ENCODE results near the gene ABHD17C.
"Not testable (repeated sequence)": the region's sequence is repeated elsewhere in the genome, so short reads cannot be mapped to it uniquely, and the experiment has no call there.

ABHD17C gene

GRCh38 chr15:80732818-80733217 is 37.7 kb downstream of the ABHD17C start:
- no peak for DNase-seq

- no peak for DNase-seq
These were observed 38.4 kb downstream of the ABHD17C start for GRCh38 chr15:80733460-80733859.

GRCh38 chr15:80735344-80735743 is 40.2 kb downstream of the ABHD17C start:
- no peak for DNase-seq

- DNase-seq, result no peak
These were observed 41.5 kb downstream of the ABHD17C start for GRCh38 chr15:80736560-80736959.

GRCh38 chr15:80739919-80740318 is 44.8 kb downstream of the ABHD17C start:
- no peak for DNase-seq

GRCh38 chr15:80742081-80742480 is 47.0 kb downstream of the ABHD17C start:
- no peak for DNase-seq

- no peak for DNase-seq
These were observed 48.2 kb downstream of the ABHD17C start for GRCh38 chr15:80743189-80743833.

GRCh38 chr15:80744415-80744814 is 49.3 kb downstream of the ABHD17C start:
- DNase-seq, result no peak

- no peak for DNase-seq
These were observed 49.7 kb downstream of the ABHD17C start for GRCh38 chr15:80744826-80745225.

- DNase-seq, result no peak
These were observed 50.8 kb downstream of the ABHD17C start for GRCh38 chr15:80745888-80746287.

GRCh38 chr15:80747317-80748053 is 52.4 kb downstream of the ABHD17C start:
- no peak for DNase-seq

- no peak for DNase-seq
These were observed 54.5 kb downstream of the ABHD17C start for GRCh38 chr15:80749589-80749988.

GRCh38 chr15:80750575-80750974 is 55.5 kb downstream of the ABHD17C start:
- no peak for DNase-seq

- no peak for DNase-seq
These were observed 57.1 kb downstream of the ABHD17C start for GRCh38 chr15:80752204-80752603.

GRCh38 chr15:80753161-80753560 is 58.1 kb downstream of the ABHD17C start:
- no peak for DNase-seq

- DNase-seq, result no peak
These were observed 58.9 kb downstream of the ABHD17C start for GRCh38 chr15:80754014-80754413.

- DNase-seq, result no peak
These were observed 60.8 kb downstream of the ABHD17C start for GRCh38 chr15:80755885-80756284.

GRCh38 chr15:80758130-80758745 is 63.1 kb downstream of the ABHD17C start:
- DNase-seq, result no peak

GRCh38 chr15:80760960-80761359 is 65.8 kb downstream of the ABHD17C start:
- no peak for DNase-seq

- no peak for DNase-seq
These were observed 66.6 kb downstream of the ABHD17C start for GRCh38 chr15:80761754-80762153.

GRCh38 chr15:80763235-80763634 is 68.1 kb downstream of the ABHD17C start:
- DNase-seq, result not testable (repeated sequence)

GRCh38 chr15:80764535-80764934 is 69.4 kb downstream of the ABHD17C start:
- no peak for DNase-seq

GRCh38 chr15:80766275-80766674 is 71.2 kb downstream of the ABHD17C start:
- no peak for DNase-seq

- DNase-seq, result no peak
These were observed 73.0 kb downstream of the ABHD17C start for GRCh38 chr15:80768158-80768557.
